WTC11 (cell line): ENCODE data around the gene PCK2. TPM values are rescaled to one million over a fixed set of nuclear protein-coding genes. Genes with fewer than 3 reads are reported as not detected.

Source experiments
- ATAC-seq: fragments of 200-7000 bp; cut with Tn5 transposase; 2 replicates; pipeline ENCODE4 v1.10.0; 2021; ENCODE audit warnings: mild to moderate bottlenecking, moderate library complexity
- CTCF ChIA-PET: fragments of 300-600 bp; sonication (Branson Sonifier 250); formaldehyde crosslinking; loops from one replicate; lab custom pipeline; 2021; ENCODE audit warnings: antibody characterized with exemption; lab: Charles Lee
- POLR2A ChIA-PET: fragments of 350-600 bp; sonication (Branson Sonifier 250); formaldehyde crosslinking; loops from one replicate; lab custom pipeline; 2021; ENCODE audit warnings: antibody characterized with exemption; lab: Charles Lee
- DNase-seq: peaks from one replicate; pipeline ENCODE4 v3.0.0; 2021; ENCODE audit warnings: low spot score
- H3K27ac Mint-ChIP-seq: 2 replicates; pipeline ENCODE4 v1.8.0; 2021; ENCODE audit warnings: mixed read lengths
- H3K27me3 Mint-ChIP-seq: 2 replicates; pipeline ENCODE4 v1.8.0; 2021; ENCODE audit warnings: low read depth, mild to moderate bottlenecking, moderate library complexity, mixed read lengths
- H3K36me3 Mint-ChIP-seq: 2 replicates; pipeline ENCODE4 v1.8.0; 2021; ENCODE audit warnings: mixed read lengths
- H3K4me1 Mint-ChIP-seq: 2 replicates; pipeline ENCODE4 v1.8.0; 2022; ENCODE audit warnings: mixed read lengths
- H3K4me3 Mint-ChIP-seq: 2 replicates; pipeline ENCODE4 v1.8.0; 2021; ENCODE audit warnings: mild to moderate bottlenecking, moderate library complexity, mixed read lengths
- H3K9me3 Mint-ChIP-seq: 2 replicates; pipeline ENCODE4 v1.8.0; 2021; ENCODE audit warnings: mixed read lengths
- CREM ChIP-seq: sonication (generic); formaldehyde crosslinking; IDR thresholded peaks from 2 replicates; pipeline ENCODE4 v1.8.1; 2022; ENCODE audit warnings: mild to moderate bottlenecking, missing genetic modification reagents, moderate library complexity
- ELF4 ChIP-seq: sonication (generic); formaldehyde crosslinking; IDR thresholded peaks from 2 replicates; pipeline ENCODE4 v1.8.1; 2022; ENCODE audit warnings: low read depth, mild to moderate bottlenecking, moderate library complexity, missing genetic modification reagents
- ESRRA ChIP-seq: sonication (generic); formaldehyde crosslinking; IDR thresholded peaks from 2 replicates; pipeline ENCODE4 v1.8.1; 2022; ENCODE audit warnings: mild to moderate bottlenecking, missing genetic modification reagents, borderline replicate concordance
- GTF2I ChIP-seq: fragments of 250-450 bp; sonication (Bioruptor Pico); conservative IDR thresholded peaks from 2 replicates; pipeline ENCODE4 v1.4.0; 2021; ENCODE audit warnings: mild to moderate bottlenecking
- IRF2 ChIP-seq: sonication (generic); formaldehyde crosslinking; IDR thresholded peaks from 2 replicates; pipeline ENCODE4 v1.8.0; 2022; ENCODE audit warnings: low read depth, missing genetic modification reagents, borderline replicate concordance
- MAX ChIP-seq: sonication (generic); formaldehyde crosslinking; IDR thresholded peaks from 2 replicates; pipeline ENCODE4 v1.8.0; 2022; ENCODE audit warnings: mild to moderate bottlenecking, missing genetic modification reagents
- NR2C2 ChIP-seq: sonication (generic); formaldehyde crosslinking; IDR thresholded peaks from 2 replicates; pipeline ENCODE4 v1.8.0; 2022; ENCODE audit warnings: mild to moderate bottlenecking, missing genetic modification reagents
- NR3C1 ChIP-seq: sonication (generic); formaldehyde crosslinking; conservative IDR thresholded peaks from 2 replicates; pipeline ENCODE4 v1.8.1; 2023; ENCODE audit warnings: low read depth, mild to moderate bottlenecking, missing genetic modification reagents
- SMAD4 ChIP-seq: sonication (generic); formaldehyde crosslinking; IDR thresholded peaks from 2 replicates; pipeline ENCODE4 v1.8.0; 2022; ENCODE audit warnings: mild to moderate bottlenecking, missing genetic modification reagents
- STAT6 ChIP-seq: sonication (generic); formaldehyde crosslinking; conservative IDR thresholded peaks from 2 replicates; pipeline ENCODE4 v1.8.1; 2023; ENCODE audit warnings: mild to moderate bottlenecking, low read depth, missing genetic modification reagents, moderate library complexity
- TCF7 ChIP-seq: sonication (generic); formaldehyde crosslinking; IDR thresholded peaks from 2 replicates; pipeline ENCODE4 v1.8.0; 2022; ENCODE audit warnings: mild to moderate bottlenecking, low read depth, missing genetic modification reagents, moderate library complexity
- TEAD4 ChIP-seq: sonication (generic); formaldehyde crosslinking; IDR thresholded peaks from 2 replicates; pipeline ENCODE4 v1.8.0; 2022; ENCODE audit warnings: mild to moderate bottlenecking, missing genetic modification reagents
- USF1 ChIP-seq: sonication (generic); formaldehyde crosslinking; IDR thresholded peaks from 2 replicates; pipeline ENCODE4 v1.8.0; 2022; ENCODE audit warnings: mild to moderate bottlenecking, missing genetic modification reagents
- ZBTB21 ChIP-seq: sonication (generic); formaldehyde crosslinking; IDR thresholded peaks from 2 replicates; pipeline ENCODE4 v1.8.1; 2023; ENCODE audit warnings: mild to moderate bottlenecking, missing genetic modification reagents, borderline replicate concordance
- ZMAT4 ChIP-seq: fragments of 250-450 bp; sonication (Bioruptor Pico); IDR thresholded peaks from 2 replicates; pipeline ENCODE4 v1.9.0; 2021; ENCODE audit warnings: mild to moderate bottlenecking
- ZNF396 ChIP-seq: fragments of 250-450 bp; sonication (Bioruptor Pico); IDR thresholded peaks from 2 replicates; pipeline ENCODE4 v1.8.0; 2021; ENCODE audit warnings: mild to moderate bottlenecking, moderate library complexity, borderline replicate concordance
- ZNF416 ChIP-seq: fragments of 250-450 bp; sonication (Bioruptor Pico); IDR thresholded peaks from 2 replicates; pipeline ENCODE4 v1.9.0; 2021; ENCODE audit warnings: mild to moderate bottlenecking, inconsistent platforms
- ZNF425 ChIP-seq: fragments of 250-450 bp; sonication (Bioruptor Pico); conservative IDR thresholded peaks from 2 replicates; pipeline ENCODE4 v1.9.0; 2021; ENCODE audit warnings: mild to moderate bottlenecking
- ZNF671 ChIP-seq: fragments of 250-450 bp; sonication (Bioruptor Pico); IDR thresholded peaks from 2 replicates; pipeline ENCODE4 v1.8.0; 2021; ENCODE audit warnings: mild to moderate bottlenecking
- ZSCAN18 ChIP-seq: fragments of 250-450 bp; sonication (Bioruptor Pico); IDR thresholded peaks from 2 replicates; pipeline ENCODE4 v2.1.2; 2022; ENCODE audit warnings: mild to moderate bottlenecking, moderate library complexity
- total RNA-seq: library from RNA; stranded (reverse); gene quantifications from 3 replicates; pipeline ENCODE4 v1.2.3, GENCODE V29; 2021

PCK2 gene
- total RNA-seq, 1 experiment from 2014 or later: 67.0 TPM

GRCh38 chr14:24074625-24075484 lies 19.3 kb upstream of the PCK2 start:
- ATAC-seq (no peak), DNase-seq (no peak)
- POLR2A ChIA-PET: interaction anchor here (1.7 kb wide), 1 partner anchor 19 kb away, joined by 4 read pairs; the partner anchor contains the start of gene PCK2
- CTCF ChIA-PET: interaction anchor here (0.8 to 2.5 kb wide), 7 partner anchors 15 to 86 kb away, joined by 3 to 17 read pairs (median 6); partner anchors contain the start of genes IRF9 and PCK2
- Mint-ChIP-seq H3K4me3 (no peak overlapping the region), H3K36me3 (no peaks in the 10 kb centered on the region), H3K27ac (no peak overlapping the region), H3K27me3 (no peaks in the 10 kb centered on the region; the same call in none of the 2 replicates), H3K4me1 (peaks cover 18% of the 10 kb centered on the region), H3K9me3 (no peaks in the 10 kb centered on the region)
- TF ChIP-seq ZNF671: no peak
- TF ChIP-seq MAX: no peak
- TF ChIP-seq IRF2: no peak
- TF ChIP-seq TEAD4 (CRISPR knock-in tag): no peak
- TF ChIP-seq TCF7 (CRISPR knock-in tag): no peak
- TF ChIP-seq ZSCAN18: no peak
- no peak for TF ChIP-seq CREM (CRISPR knock-in tag)
- no peak for TF ChIP-seq ZNF396 (CRISPR knock-in tag)
- no peak for TF ChIP-seq USF1 (CRISPR knock-in tag)
- TF ChIP-seq NR3C1 (CRISPR knock-in tag): no peak
- TF ChIP-seq ZMAT4 (CRISPR knock-in tag): no peak
- no peak for TF ChIP-seq ZNF416 (CRISPR knock-in tag)
- no peak for TF ChIP-seq GTF2I (CRISPR knock-in tag)
- TF ChIP-seq STAT6 (CRISPR knock-in tag): no peak
- TF ChIP-seq ZBTB21 (CRISPR knock-in tag): no peak
- no peak for TF ChIP-seq NR2C2 (CRISPR knock-in tag)
- no peak for TF ChIP-seq ZNF425 (CRISPR knock-in tag)
- no peak for TF ChIP-seq SMAD4 (CRISPR knock-in tag)
- no peak for TF ChIP-seq ESRRA (CRISPR knock-in tag)
- TF ChIP-seq ELF4 (CRISPR knock-in tag): no peak
